Keratinocyte (primary cell): Measurements from ENCODE around the gene DGKI. TPM values are rescaled to one million over a fixed set of nuclear protein-coding genes. Genes with fewer than 3 reads are reported as not detected.

Source experiments
- DNase-seq: peaks from one replicate; pipeline ENCODE4 v3.0.0-alpha.2; 2011; ENCODE audit warnings: low read depth, missing footprints, low spot score
- FAIRE-seq: peaks from 2 replicates; lab custom pipeline; 2011; peaks lifted over from hg19 to GRCh38; lab: Jason Lieb, UNC
- H2AFZ ChIP-seq: 2 replicates; pipeline ENCODE4 v1.6.0; 2012; ENCODE audit warnings: low read length, control low read depth, inconsistent platforms; ENCODE audit not compliant: control insufficient read depth
- H3K27ac ChIP-seq: 2 replicates; pipeline ENCODE4 v1.5.1; 2011; ENCODE audit warnings: low read length; ENCODE audit not compliant: control insufficient read depth, insufficient read depth
- H3K27me3 ChIP-seq: 3 replicates; pipeline ENCODE4 v1.6.0; 2011; ENCODE audit warnings: low read length; ENCODE audit not compliant: control insufficient read depth, insufficient read depth; ENCODE audit errors: extremely low read depth
- H3K36me3 ChIP-seq, 2 experiments: 2 replicates in 1 of 2; 3 replicates in 1 of 2; pipeline ENCODE4 v1.5.1; 2011; ENCODE audit warnings: low read length in 2 of 2, mild to moderate bottlenecking in 1 of 2; ENCODE audit not compliant: control insufficient read depth in 2 of 2, insufficient read depth in 2 of 2; ENCODE audit errors: extremely low read depth in 1 of 2
- H3K4me1 ChIP-seq: 3 replicates; pipeline ENCODE4 v1.5.1; 2011; ENCODE audit warnings: low read length; ENCODE audit not compliant: control insufficient read depth, insufficient read depth; ENCODE audit errors: extremely low read depth
- H3K4me2 ChIP-seq: 3 replicates; pipeline ENCODE4 v1.6.0; 2011; ENCODE audit warnings: low read depth, low read length; ENCODE audit not compliant: control insufficient read depth, insufficient read depth; ENCODE audit errors: extremely low read depth
- H3K4me3 ChIP-seq, 3 experiments: fragments of 200-600 bp in 1 of 3; sonication (generic) in 1 of 3; 2 replicates in 2 of 3; 3 replicates in 1 of 3; pipeline ENCODE4 v1.5.1; 2011 to 2016; ENCODE audit warnings: low read length in 3 of 3, mild to moderate bottlenecking in 3 of 3, control low read depth in 2 of 3, inconsistent platforms in 1 of 3, low read depth in 1 of 3, mixed read lengths in 1 of 3, mixed run types in 1 of 3, moderate library complexity in 1 of 3; ENCODE audit not compliant: control insufficient read depth in 2 of 3, insufficient read depth in 2 of 3; ENCODE audit errors: extremely low read depth in 1 of 3
- H3K79me2 ChIP-seq: 2 replicates; pipeline ENCODE4 v1.6.0; 2012; ENCODE audit warnings: low read length; ENCODE audit not compliant: control insufficient read depth, insufficient read depth
- H3K9ac ChIP-seq: 3 replicates; pipeline ENCODE4 v1.6.0; 2011; ENCODE audit warnings: low read length; ENCODE audit not compliant: control insufficient read depth, insufficient read depth; ENCODE audit errors: extremely low read depth
- H3K9me1 ChIP-seq: 3 replicates; pipeline ENCODE4 v1.6.0; 2011; ENCODE audit warnings: low read length; ENCODE audit not compliant: control insufficient read depth, insufficient read depth; ENCODE audit errors: extremely low read depth
- H3K9me3 ChIP-seq: 2 replicates; pipeline ENCODE4 v1.5.1; 2012; ENCODE audit warnings: low read depth, low read length; ENCODE audit not compliant: control insufficient read depth
- H4K20me1 ChIP-seq: 3 replicates; pipeline ENCODE4 v1.6.0; 2011; ENCODE audit warnings: low read length; ENCODE audit not compliant: control insufficient read depth, insufficient read depth; ENCODE audit errors: extremely low read depth
- EZH2 ChIP-seq: IDR thresholded peaks from one replicate; pipeline ENCODE4 v1.6.1; 2012; ENCODE audit warnings: inconsistent platforms, mild to moderate bottlenecking, low read length, moderate library complexity
- dilution Hi-C: fragments of 300-500 bp; cut with MboI; formaldehyde crosslinking; loops from one replicate; pipeline ENCODE4 v1.7.0; 2020; ENCODE audit warnings: low sequenced_read_pairs; ENCODE audit not compliant: extremely low pct_ligation_motif_present
- polyA plus RNA-seq, 5 experiments: library from polyadenylated mRNA; depleted of rRNA in 3 of 5; stranded (reverse) in 3 of 5; stranded (forward) in 1 of 5; unstranded in 1 of 5; fragments of >200 nt; gene quantifications; 1 replicate in 1 of 5; 2 replicates in 3 of 5; 3 replicates in 1 of 5; pipeline versions ENCODE4 v1.2.1 to v1.2.3, GENCODE V29; 2011 to 2012; ENCODE audit warnings: missing spikeins in 2 of 5, low read depth in 1 of 5, low replicate concordance in 1 of 5
- TF ChIP-seq, protein P1 (sequence below), 3 experiments: IDR thresholded peaks in 1 of 3; conservative IDR thresholded peaks in 1 of 3; optimal IDR thresholded peaks in 1 of 3; 2 replicates in 2 of 3; 3 replicates in 1 of 3; pipeline versions ENCODE3 to v1.5.1; 2011; ENCODE audit warnings: low read length in 3 of 3, mild to moderate bottlenecking in 3 of 3, moderate library complexity in 2 of 3, control low read depth in 1 of 3, inconsistent platforms in 1 of 3; ENCODE audit not compliant: insufficient read depth in 2 of 3; ENCODE audit errors: extremely low read depth in 1 of 3

Gene DGKI
- polyA plus RNA-seq, 1 donor (not counting 4 experiments of a cell fraction or from before 2014, with no cell fraction given), result 0.14 TPM

DNA sequence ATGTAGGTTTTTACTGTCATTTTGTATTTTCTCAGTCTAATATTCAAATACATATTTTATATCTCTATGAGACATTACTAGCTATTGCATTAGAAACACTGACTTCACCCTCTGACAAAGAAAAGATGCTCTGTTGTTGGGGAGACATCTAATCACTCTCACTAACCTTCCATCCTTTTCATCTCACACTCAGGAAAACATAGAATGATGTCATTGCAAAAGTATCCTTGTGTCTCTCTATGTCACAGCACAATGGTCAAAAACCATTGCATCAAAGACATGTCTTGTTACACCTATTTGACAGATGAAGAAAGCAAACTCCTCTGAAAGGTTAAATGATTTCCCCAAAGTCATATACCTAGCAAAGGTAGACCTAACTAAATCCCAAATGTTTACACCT, 272.0 kb downstream of the DGKI start:
- H3K4me1 ChIP-seq, result no peaks in the 10 kb centered on the region
- dilution Hi-C loops, result no loop called here
- no peak overlapping the region for H3K27ac ChIP-seq
- no peaks in the 10 kb centered on the region for H3K79me2 ChIP-seq
- FAIRE-seq (no peak), DNase-seq (no peak)
- H3K9me3 ChIP-seq, result peaks cover 2% of the 10 kb centered on the region
- TF ChIP-seq, protein P1, sequence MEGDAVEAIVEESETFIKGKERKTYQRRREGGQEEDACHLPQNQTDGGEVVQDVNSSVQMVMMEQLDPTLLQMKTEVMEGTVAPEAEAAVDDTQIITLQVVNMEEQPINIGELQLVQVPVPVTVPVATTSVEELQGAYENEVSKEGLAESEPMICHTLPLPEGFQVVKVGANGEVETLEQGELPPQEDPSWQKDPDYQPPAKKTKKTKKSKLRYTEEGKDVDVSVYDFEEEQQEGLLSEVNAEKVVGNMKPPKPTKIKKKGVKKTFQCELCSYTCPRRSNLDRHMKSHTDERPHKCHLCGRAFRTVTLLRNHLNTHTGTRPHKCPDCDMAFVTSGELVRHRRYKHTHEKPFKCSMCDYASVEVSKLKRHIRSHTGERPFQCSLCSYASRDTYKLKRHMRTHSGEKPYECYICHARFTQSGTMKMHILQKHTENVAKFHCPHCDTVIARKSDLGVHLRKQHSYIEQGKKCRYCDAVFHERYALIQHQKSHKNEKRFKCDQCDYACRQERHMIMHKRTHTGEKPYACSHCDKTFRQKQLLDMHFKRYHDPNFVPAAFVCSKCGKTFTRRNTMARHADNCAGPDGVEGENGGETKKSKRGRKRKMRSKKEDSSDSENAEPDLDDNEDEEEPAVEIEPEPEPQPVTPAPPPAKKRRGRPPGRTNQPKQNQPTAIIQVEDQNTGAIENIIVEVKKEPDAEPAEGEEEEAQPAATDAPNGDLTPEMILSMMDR (optimal IDR thresholded peaks at IDR 0.05 in 1 of 3, IDR thresholded peaks at IDR 0.05 in 1 of 3, conservative IDR thresholded peaks at IDR 0.05 in 1 of 3; ENCODE audit: extremely low read depth in 1 of 3, insufficient read depth in 2 of 3, low read length in 3 of 3), result no peak
- TF ChIP-seq EZH2, result no peak
- H3K4me3 ChIP-seq, result no peak overlapping the region
- H3K4me2 ChIP-seq, result no peak overlapping the region
- H3K9ac ChIP-seq, result no peak overlapping the region
- H2AFZ ChIP-seq, result no peak overlapping the region
- H3K36me3 ChIP-seq, result no peaks in the 10 kb centered on the region
- H4K20me1 ChIP-seq, result no peaks in the 10 kb centered on the region
- no peaks in the 10 kb centered on the region for H3K27me3 ChIP-seq
- H3K9me1 ChIP-seq, result no peaks in the 10 kb centered on the region

DNA sequence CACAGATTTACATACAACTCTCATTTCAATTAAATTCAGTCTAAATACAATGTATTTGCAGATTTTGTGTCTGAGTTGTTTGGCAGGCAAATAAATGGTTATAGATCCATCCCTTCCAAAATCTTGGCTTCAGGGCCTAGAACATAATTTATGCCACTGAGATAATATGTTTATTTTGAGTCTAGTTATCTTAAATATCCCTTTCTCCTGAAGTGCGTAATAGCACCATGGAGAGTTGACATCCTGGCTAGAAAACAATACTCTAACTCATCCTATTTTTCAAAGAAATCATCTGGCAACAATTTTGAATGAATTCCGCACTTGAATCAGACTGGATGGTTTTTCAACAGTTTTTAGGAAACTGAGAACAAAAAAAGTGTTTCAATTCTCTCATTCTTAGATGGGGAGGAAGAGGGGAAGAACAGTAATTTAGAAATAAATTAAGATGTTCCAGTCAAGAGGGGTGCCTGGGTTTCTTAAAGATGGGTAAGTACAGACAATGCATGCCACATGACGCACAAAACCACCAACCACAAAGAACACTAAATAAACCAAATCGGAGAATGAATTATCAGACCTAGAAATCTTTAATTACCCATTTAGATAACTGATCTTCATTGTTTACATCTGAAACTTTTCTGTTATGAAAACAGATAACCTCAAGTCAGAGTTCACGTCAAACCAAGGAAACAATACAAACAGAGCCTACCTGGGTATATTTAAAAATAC, 274.6 kb downstream of the DGKI start:
- no peak for FAIRE-seq
- H3K4me3 ChIP-seq, result no peak overlapping the region
- dilution Hi-C loops, result no loop called here
- H3K27me3 ChIP-seq, result no peaks in the 10 kb centered on the region
- no peaks in the 10 kb centered on the region for H3K36me3 ChIP-seq
- no peaks in the 10 kb centered on the region for H3K4me1 ChIP-seq
- no peaks in the 10 kb centered on the region for H3K9me1 ChIP-seq
- no peak for DNase-seq
- H3K27ac ChIP-seq, result no peak overlapping the region
- TF ChIP-seq, protein P1 (optimal IDR thresholded peaks at IDR 0.05 in 1 of 3, IDR thresholded peaks at IDR 0.05 in 1 of 3, conservative IDR thresholded peaks at IDR 0.05 in 1 of 3; ENCODE audit: extremely low read depth in 1 of 3, insufficient read depth in 2 of 3, low read length in 3 of 3), result no peak
- no peak for TF ChIP-seq EZH2
- H2AFZ ChIP-seq, result no peak overlapping the region
- H3K9me3 ChIP-seq, result no peaks in the 10 kb centered on the region
- no peaks in the 10 kb centered on the region for H3K79me2 ChIP-seq
- H3K4me2 ChIP-seq, result no peak overlapping the region
- H4K20me1 ChIP-seq, result no peaks in the 10 kb centered on the region
- no peak overlapping the region for H3K9ac ChIP-seq
